GM19240 (cell line): ENCODE results near the gene MYO7B.

Experiments
- DNase-seq: peaks from one replicate; pipeline ENCODE4 v3.0.0; 2011; ENCODE audit warnings: low spot score; ENCODE audit not compliant: insufficient read length

Gene MYO7B

DNA sequence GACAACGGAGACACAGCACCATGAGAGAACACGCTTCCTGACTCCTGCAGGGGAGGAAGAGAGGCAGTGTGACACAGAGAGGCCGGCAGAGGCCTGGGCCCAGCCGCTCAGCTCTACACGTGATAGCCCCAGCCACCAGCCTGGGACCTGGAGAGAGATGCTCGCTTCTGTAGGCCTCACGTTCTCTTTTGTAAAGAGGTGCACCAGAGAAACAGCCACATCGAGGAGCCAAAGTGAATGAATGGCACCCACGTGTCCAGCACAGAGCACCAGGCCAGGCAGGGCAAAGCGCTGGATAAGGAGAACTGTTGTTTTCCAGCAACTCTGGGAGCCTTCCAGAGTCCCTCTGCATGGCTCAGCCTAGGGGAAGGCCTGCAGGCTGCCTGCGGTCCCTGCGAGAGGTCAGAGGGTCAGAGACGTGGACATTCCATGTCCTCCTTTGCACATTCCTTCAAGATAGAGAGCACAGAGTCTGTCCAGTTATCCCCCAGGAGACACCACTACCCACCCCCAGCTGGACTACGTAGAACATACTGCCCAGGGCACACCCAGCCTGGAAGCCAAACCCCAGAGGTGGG lies 125.7 kb downstream of the MYO7B start:
- no peak for DNase-seq

DNA sequence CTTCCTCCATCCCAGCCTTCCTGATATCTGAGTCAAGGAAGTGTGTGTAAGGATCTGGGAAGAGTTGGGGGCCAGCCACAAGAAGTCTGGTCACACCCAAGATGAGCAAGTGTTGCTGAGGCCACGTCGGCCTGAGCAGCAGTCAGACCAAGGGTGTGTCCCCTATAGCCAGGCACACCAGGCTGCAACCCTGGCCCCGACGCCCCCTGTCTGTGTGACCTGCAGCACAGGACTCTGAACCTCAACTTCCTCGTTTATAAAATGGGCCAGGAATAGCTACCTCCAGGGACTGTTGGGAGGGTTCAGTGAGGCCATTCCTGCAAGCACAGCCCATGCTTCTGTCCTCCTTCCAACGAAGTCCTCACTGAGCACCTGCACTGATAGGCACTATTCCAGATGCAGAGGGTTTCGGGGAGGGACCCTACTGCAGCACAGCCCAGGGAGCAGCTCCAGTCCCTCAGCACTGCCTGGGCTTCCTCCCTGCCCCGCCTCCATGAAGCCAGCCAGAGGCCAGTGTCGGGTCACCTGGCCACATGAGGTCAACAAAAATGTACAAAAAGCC lies 126.5 kb downstream of the MYO7B start:
- DNase-seq: no peak

GRCh38 chr2:127662937-127663565 lies 127.6 kb downstream of the MYO7B start:
- no peak for DNase-seq

- DNase-seq: no peak
Measured at GRCh38 chr2:127663566-127664064, 128.1 kb downstream of the MYO7B start.

GRCh38 chr2:127664065-127664894 lies 128.8 kb downstream of the MYO7B start:
- DNase-seq: no peak

DNA sequence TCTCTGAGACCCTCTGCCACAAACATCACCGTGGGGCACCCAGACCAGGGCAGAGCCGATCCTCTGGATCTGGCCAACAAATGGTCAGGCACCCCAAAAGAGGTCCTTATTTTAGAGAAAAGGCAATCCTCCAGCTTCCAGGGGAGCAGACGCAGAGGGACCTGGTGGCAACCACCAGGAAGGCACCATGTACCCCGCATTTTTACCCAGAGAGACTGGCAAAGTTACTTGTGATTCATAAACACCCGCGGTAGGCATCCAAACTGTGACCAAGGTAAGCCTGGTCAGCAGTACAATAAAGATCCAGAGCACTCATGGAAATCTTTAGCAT lies 129.4 kb downstream of the MYO7B start:
- no peak for DNase-seq

DNA sequence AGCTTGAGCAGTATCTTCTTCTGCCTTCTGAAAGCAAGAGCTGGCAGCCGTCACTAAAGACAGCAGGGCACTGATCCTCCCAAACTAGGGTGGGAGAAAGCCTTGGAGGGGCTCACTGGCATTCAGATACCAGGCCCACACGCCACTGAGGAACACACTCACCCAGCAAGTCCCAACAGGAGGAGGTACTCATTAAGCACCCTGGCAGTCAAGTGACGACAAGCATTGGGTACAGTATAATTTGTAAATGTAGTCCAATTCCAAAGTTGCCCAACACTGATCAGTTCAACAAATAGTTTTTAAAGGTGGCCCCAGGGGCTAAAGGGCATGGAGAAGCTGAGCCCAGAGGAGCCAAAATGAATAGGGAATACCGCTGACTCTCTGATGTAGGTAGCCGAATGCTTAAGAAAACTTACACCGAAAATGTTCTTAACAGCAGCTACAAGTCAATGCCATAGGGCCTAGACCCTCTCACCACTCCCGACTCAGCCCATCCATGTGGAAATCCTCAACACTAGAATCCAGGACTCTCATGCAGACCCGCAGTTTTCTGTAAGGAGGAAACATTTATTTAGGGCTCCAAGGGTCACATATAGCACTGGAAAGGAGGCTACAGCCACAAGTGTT lies 129.9 kb downstream of the MYO7B start:
- no peak for DNase-seq

- DNase-seq: no peak
Measured at GRCh38 chr2:127669056-127669455, 133.6 kb downstream of the MYO7B start.

DNA sequence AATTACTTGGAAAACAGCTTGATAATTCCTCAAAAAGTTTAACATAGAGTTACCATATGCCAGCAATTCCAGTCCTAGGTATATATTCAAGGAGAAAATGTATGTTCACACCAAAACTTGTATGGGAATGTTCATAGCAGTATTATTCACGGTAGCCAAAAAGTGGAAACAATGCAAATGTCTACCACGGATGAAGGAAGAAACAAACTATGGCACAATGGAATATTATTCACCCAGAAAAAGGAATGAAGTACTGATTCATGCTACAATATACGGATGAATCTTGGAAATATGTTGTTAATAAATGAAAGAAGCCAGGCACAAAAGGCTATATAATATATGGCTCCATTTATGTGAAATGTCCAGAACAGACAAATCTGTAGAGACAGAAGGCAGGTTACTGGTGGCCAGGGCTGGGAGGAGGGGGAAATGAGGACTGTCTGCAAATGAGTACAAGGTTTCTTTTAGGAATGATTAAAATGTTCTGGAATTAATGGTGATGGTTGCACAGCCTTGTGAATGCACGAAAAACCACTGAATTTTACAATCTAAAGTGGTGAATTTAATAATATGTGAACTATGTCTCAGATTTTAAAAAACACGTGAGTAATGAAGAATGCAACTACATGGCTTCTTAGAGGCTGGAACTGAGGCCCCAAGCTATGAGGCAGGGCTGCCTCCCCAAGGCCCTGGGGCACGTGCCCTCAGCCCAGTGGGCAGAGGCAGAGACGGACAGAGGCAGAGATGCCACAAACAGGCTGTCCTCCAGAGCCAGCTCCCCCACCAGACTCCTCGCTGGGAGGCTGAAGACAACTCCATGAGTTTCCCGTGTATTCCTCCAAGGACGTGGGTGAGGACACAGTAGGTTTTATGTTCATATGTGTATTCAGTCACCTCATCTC lies 134.8 kb downstream of the MYO7B start:
- DNase-seq: no peak

GRCh38 chr2:127670957-127671290 lies 135.4 kb downstream of the MYO7B start:
- no peak for DNase-seq

- DNase-seq: no peak
Measured at GRCh38 chr2:127671557-127672302, 136.2 kb downstream of the MYO7B start.

GRCh38 chr2:127672341-127673224 lies 137.1 kb downstream of the MYO7B start:
- DNase-seq: no peak

DNA sequence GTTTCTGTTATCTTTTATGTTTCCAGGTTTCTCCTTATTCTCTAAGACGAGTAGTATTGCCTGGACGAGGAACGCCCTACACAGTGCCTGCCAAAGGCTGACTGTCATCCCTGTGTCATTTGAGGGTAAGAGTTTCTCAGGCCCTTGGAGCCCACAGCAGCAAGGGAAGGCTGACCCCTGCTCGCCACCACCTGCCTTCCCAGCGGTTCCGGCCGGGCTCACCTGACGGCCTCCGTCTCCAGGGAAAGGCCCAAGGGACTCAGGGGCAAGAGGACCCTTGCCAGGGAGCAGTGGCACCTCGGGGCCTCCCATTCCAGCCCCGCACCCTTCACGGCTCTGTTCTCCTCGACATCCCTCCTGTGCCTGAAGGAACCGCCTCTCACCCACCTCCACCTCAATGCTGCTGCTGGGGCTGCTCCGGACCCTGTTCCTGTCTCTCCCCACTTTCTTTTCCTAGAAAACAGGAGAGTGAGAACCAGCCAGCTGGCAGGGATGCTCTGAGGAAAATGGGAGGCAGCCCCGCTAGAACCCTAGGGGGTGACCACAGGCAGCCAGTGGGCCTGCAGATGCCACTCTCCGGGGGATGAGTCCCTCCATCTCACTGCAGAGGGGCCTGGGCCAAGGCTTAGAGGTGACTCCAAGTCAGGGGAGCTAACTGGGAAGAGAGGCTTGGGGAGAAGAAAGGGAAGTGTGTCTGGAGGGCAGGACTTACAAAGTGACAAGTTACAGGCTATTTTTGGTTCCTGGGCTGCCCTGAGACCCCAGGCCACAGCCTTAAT lies 138.0 kb downstream of the MYO7B start:
- DNase-seq: no peak

- DNase-seq: no peak
Measured at GRCh38 chr2:127674241-127675209, 139.0 kb downstream of the MYO7B start.

DNA sequence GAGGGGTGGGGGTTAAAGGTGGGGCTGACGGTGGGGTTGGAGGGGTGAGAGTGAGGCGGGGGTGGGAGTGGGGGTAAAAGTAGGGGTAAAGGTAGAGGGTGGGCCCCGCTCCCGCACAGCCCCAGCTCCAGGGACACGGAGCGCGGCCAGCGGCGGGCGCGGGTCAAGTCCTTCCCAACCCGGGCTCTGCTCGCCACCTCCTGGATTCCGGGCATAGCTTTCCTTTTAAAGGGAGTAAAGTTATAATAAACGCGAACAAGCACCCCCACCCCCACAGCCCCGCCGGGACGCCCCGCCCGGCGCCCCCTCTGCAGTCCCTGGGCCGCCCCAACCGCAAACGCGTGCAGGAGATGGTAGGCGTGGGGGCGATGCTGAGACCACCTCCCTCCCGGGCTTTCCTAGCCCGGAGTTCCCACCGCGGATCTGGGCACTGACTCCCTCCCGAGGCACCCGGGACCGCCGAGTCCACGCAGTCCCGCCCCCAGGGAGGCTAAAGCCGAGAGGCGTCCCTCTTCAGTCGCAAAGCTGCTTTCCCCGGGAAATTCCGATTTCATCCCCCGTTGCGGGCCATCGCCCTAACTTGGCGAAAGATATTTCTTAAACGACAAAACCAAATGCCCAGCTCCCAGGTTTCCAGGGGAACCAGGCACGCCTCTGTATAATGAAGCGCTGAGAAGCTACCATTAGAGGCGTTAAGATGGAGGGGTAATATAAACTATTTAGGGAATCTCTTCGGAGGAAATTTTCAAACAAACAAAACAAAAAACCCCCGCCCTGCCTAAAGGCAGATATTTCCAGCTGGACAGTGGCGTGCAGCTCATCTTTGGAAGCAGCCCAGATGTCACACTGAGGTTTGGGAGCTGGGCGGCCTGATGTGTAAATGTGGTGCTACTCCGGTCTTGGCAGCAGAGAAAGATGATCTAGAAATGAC lies 140.1 kb downstream of the MYO7B start, which contains the start of gene LIMS2:
LIMS2 (minus strand) TSS at position 200 of the 931 bp plus-strand sequence. CDS start 506 bp downstream, outside the sequence.
- DNase-seq: no peak

DNA sequence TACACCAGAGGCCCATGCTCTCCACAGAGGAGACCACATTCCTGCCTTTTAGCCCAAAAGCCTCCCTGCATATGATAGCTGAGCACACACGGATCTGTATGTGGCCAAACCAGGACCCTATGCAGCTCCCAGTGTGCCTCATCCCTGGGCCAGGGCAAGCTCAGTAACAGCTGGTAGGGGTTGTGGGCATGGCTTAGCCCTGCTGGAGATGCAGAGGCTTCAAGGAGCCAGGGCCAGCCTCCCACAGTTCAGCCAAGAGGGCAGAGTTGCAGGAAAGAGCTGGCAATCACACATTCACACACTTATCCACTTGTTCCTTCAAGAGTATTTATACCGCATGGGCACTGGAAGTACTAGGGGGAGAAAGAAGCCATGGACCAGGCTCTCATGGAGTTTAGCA lies 141.4 kb downstream of the MYO7B start:
- DNase-seq: no peak
